Keratinocyte (primary cell): ENCODE measurements around the gene MVB12B.

Experiments
- CTCF ChIP-seq, 3 experiments: IDR thresholded peaks in 1 of 3; conservative IDR thresholded peaks in 1 of 3; optimal IDR thresholded peaks in 1 of 3; 2 replicates in 2 of 3; 3 replicates in 1 of 3; pipeline versions ENCODE3 to v1.5.1; 2011; ENCODE audit warnings: low read length in 3 of 3, mild to moderate bottlenecking in 3 of 3, moderate library complexity in 2 of 3, control low read depth in 1 of 3, inconsistent platforms in 1 of 3; ENCODE audit not compliant: insufficient read depth in 2 of 3; ENCODE audit errors: extremely low read depth in 1 of 3
- EZH2 ChIP-seq: IDR thresholded peaks from one replicate; pipeline ENCODE4 v1.6.1; 2012; ENCODE audit warnings: inconsistent platforms, mild to moderate bottlenecking, low read length, moderate library complexity

DNA sequence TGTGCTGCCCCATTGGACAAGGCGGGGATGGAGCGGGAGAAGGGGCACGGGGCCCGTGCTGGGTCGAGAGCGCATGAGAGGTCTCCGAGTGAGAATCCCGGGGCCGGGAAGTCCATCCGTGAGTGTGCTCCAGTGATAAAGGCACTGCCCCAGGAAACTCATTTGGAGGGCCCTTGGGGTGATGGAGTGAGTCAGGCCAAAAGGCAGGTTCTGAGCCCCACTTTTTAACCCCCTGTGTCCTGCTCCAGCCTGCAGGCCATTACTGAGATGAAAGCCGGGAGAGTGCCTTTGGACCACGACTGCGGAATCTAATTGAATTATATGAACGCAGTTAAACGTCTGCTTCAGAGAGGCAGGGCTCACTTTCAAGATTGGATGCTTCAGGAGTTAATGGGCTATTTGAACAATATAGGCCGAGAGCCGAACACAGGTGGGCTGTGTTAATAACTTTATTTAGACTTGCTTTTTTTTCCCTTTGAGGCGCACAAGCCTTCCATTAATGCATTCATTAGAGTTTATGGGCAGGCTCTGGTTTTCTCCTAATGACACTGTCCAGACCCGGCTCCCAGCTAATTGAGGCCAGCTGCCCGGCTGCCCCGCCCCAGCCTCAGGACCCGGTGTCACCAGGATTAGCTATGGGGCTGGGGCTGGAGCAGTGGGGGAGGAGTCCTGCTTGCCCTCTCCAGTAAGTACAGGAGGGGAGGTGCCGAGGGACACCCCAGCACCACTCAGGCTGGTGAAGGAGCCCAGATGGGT is 208.0 kb downstream of the MVB12B start:
- TF ChIP-seq CTCF (optimal IDR thresholded peaks at IDR 0.05 in 1 of 3, IDR thresholded peaks at IDR 0.05 in 1 of 3, conservative IDR thresholded peaks at IDR 0.05 in 1 of 3; ENCODE audit: extremely low read depth in 1 of 3, insufficient read depth in 2 of 3, low read length in 3 of 3) (no peak), EZH2 (no peak)
